ENCODE measurements around the gene DGKI. TPM values are rescaled to one million over a fixed set of nuclear protein-coding genes. Genes with fewer than 3 reads are reported as not detected.

Gene DGKI
- total and polyA plus RNA-seq, 11 donors = 0.36 to 4.6 (median 1.0) TPM

- H3K27ac ChIP-seq = no peak overlapping the region
- TF ChIP-seq, protein P1, sequence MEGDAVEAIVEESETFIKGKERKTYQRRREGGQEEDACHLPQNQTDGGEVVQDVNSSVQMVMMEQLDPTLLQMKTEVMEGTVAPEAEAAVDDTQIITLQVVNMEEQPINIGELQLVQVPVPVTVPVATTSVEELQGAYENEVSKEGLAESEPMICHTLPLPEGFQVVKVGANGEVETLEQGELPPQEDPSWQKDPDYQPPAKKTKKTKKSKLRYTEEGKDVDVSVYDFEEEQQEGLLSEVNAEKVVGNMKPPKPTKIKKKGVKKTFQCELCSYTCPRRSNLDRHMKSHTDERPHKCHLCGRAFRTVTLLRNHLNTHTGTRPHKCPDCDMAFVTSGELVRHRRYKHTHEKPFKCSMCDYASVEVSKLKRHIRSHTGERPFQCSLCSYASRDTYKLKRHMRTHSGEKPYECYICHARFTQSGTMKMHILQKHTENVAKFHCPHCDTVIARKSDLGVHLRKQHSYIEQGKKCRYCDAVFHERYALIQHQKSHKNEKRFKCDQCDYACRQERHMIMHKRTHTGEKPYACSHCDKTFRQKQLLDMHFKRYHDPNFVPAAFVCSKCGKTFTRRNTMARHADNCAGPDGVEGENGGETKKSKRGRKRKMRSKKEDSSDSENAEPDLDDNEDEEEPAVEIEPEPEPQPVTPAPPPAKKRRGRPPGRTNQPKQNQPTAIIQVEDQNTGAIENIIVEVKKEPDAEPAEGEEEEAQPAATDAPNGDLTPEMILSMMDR (IDR thresholded peaks at IDR 0.05) = no peak
- TF ChIP-seq POLR2A (IDR thresholded peaks at IDR 0.05) = no peak
- peaks cover 0 to 8% (median 0%) of the 10 kb centered on the region in 9 donors for H3K36me3 ChIP-seq
- no peaks in the 10 kb centered on the region for H3K9me3 ChIP-seq
- DNase-seq (no peak), ATAC-seq (no peak)
- H3K4me1 ChIP-seq = peaks cover 0 to 6% (median 2%) of the 10 kb centered on the region in 12 donors
- intact Hi-C loops (cut with DNase I) = no loop called here
- no peak overlapping the region for H3K4me3 ChIP-seq
- H3K27me3 ChIP-seq = peaks cover 0 to 18% (median 2%) of the 10 kb centered on the region in 9 donors
These were observed 5.3 kb upstream of the DGKI start for GRCh38 chr7:137852108-137852507.

DNA sequence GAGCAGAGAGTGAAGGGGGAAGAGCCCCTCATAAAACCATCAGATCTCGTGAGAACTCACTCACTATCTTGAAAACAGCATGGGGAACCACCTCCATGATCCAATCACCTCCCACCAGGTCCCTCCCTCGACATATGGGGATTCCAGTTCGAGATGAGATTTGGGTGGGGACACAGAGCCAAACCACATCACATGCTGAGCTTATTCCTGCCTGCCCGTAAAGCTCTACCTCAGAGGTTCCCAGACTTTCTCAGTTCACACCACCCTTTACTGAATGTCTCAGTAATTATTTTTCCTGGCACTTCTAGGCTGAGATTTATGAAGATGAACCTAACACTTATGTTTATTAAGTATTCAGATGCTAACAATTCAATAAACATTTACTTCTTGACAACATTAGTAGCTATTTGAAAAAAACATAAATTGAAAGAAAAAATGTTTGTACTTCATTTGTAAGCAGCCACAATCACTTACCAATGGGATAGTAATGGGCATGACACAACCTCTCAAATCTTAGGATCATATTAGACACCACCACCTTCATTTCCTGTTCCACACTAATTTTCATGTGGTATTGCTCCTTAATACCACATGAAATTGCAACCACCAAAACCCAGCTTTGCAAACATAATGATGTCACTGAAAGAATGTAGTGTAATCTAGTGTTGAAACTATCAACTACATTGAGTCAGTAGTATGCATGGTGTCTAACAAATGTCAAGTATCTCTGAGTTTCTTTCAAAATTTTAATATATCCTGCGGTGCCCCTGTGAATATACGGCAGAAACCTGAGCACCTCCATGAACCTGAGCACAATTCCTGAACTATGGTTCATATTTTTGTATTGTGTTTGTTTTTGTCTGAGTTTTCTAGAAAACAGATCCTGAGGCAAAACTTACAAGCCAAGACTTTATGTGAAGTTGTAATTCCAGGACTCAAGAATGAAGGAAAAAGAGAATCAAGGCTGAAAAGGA, 4.5 kb upstream of the DGKI start:
- no peak overlapping the region for H3K4me3 ChIP-seq
- no peaks in the 10 kb centered on the region for H3K9me3 ChIP-seq
- no peak for TF ChIP-seq POLR2A (IDR thresholded peaks at IDR 0.05)
- TF ChIP-seq, protein P1 (IDR thresholded peaks at IDR 0.05) = no peak
- H3K36me3 ChIP-seq = peaks cover 0 to 8% (median 0%) of the 10 kb centered on the region in 9 donors
- H3K4me1 ChIP-seq = peaks cover 0 to 10% (median 5%) of the 10 kb centered on the region in 12 donors
- WGBS, 4 donors = 91 to 93% (median 92%) methylated on average over 6 of the region's 6 CpGs
- no peak overlapping the region for H3K27ac ChIP-seq
- ATAC-seq = no peak
- intact Hi-C loops (cut with DNase I) = no loop called here
- H3K27me3 ChIP-seq = peaks cover 0 to 23% (median 2%) of the 10 kb centered on the region in 9 donors
- DNase-seq = no peak

- Histone ChIP-seq H3K36me3 (peaks cover 0 to 8% (median 0%) of the 10 kb centered on the region in 9 donors), H3K4me3 (no peak overlapping the region), H3K27me3 (peaks cover 0 to 25% (median 5%) of the 10 kb centered on the region in 9 donors), H3K4me1 (peaks cover 0 to 12% (median 5%) of the 10 kb centered on the region in 12 donors), H3K27ac (no peak overlapping the region), H3K9me3 (no peaks in the 10 kb centered on the region)
- WGBS, 4 donors = 71 to 94% (median 92%) methylated on average over 2 of the region's 2 CpGs
- TF ChIP-seq POLR2A (IDR thresholded peaks at IDR 0.05) = no peak
- TF ChIP-seq, protein P1 (IDR thresholded peaks at IDR 0.05) = no peak
- ATAC-seq (no peak), DNase-seq (no peak)
- intact Hi-C loops (cut with DNase I) = no loop called here
These were observed 3.8 kb upstream of the DGKI start for GRCh38 chr7:137850571-137850970.

DNA sequence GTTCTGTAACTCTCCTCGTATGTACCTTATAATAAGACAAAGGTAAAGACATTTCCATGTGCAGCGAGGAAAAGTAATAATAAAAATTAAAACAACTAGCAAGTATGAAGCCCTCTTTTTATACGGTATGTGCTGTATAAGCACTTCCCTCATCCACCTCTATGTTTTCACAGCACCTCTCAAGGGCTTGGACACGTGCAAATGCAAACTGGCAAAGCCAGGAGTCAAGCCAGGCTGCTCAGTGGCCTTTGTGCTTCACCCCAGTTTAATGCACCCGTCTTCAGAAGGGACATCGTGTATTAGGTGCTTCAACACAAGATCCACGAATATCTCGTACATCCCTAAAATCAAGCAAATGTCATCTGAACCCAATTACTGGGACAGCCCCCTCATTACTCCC, 1.3 kb upstream of the DGKI start:
- H3K36me3 ChIP-seq = peaks cover 0 to 8% (median 0%) of the 10 kb centered on the region in 9 donors
- intact Hi-C loops (cut with DNase I) = no loop called here
- peaks cover 0 to 12% (median 5%) of the 10 kb centered on the region in 12 donors for H3K4me1 ChIP-seq
- WGBS, 4 donors = 80 to 88% (median 87%) methylated on average over 8 of the region's 8 CpGs
- no peaks in the 10 kb centered on the region for H3K9me3 ChIP-seq
- H3K4me3 ChIP-seq = no peak overlapping the region
- peaks cover 0 to 46% (median 22%) of the 10 kb centered on the region in 9 donors for H3K27me3 ChIP-seq
- H3K27ac ChIP-seq = no peak overlapping the region
- no peak for TF ChIP-seq POLR2A (IDR thresholded peaks at IDR 0.05)
- TF ChIP-seq, protein P1 (IDR thresholded peaks at IDR 0.05) = no peak
- DNase-seq (no peak), ATAC-seq (no peak)
